Stimulated activated CD4-positive, alpha-beta T cell treated with anti-CD3 and anti-CD28 coated beads, Interleukin-15, amount 100 ng/mL, for 48 hours (primary cell): ENCODE measurements around the gene TAX1BP3.

Experiments used
- DNase-seq, 2 donors: peaks; one replicate each; pipeline ENCODE4 v3.0.0-alpha.2; 2020; ENCODE audit warnings: low read depth in 2 of 2

Gene TAX1BP3

GRCh38 chr17:3626831-3627768 lies 41.3 kb downstream of the TAX1BP3 start:
- DNase-seq, result no peak

- no peak for DNase-seq
Observed at GRCh38 chr17:3622977-3623594, 45.3 kb downstream of the TAX1BP3 start.

- DNase-seq, result no peak
Observed at GRCh38 chr17:3621146-3621720, 47.1 kb downstream of the TAX1BP3 start.

- no peak for DNase-seq
Observed at GRCh38 chr17:3615160-3615870, 53.1 kb downstream of the TAX1BP3 start.

GRCh38 chr17:3613124-3613523 lies 55.3 kb downstream of the TAX1BP3 start:
- DNase-seq, result no peak
